Astrocyte (in vitro differentiated cells and primary cell): ENCODE results near the gene HS6ST3. TPM values are rescaled to one million over a fixed set of nuclear protein-coding genes. Genes with fewer than 3 reads are reported as not detected.

Experiments used
- DNase-seq: peaks from one replicate; pipeline ENCODE4 v3.0.0-alpha.2; 2010; ENCODE audit warnings: low read depth
- FAIRE-seq: peaks from 2 replicates; lab custom pipeline; 2011; peaks lifted over from hg19 to GRCh38; lab: Jason Lieb, UNC
- H2AFZ ChIP-seq: 2 replicates; pipeline ENCODE4 v1.6.0; 2012; ENCODE audit warnings: low read depth, low read length, inconsistent platforms
- H3K27ac ChIP-seq: 2 replicates; pipeline ENCODE4 v1.5.1; 2011; ENCODE audit warnings: low read depth, low read length, inconsistent platforms
- H3K27me3 ChIP-seq: 2 replicates; pipeline ENCODE4 v1.6.0; 2011; ENCODE audit warnings: low read length, inconsistent platforms; ENCODE audit not compliant: insufficient read depth
- H3K36me3 ChIP-seq: 2 replicates; pipeline ENCODE4 v1.5.1; 2011; ENCODE audit warnings: low read length, inconsistent platforms; ENCODE audit not compliant: insufficient read depth
- H3K4me1 ChIP-seq: 2 replicates; pipeline ENCODE4 v1.5.1; 2011; ENCODE audit warnings: low read length, inconsistent platforms; ENCODE audit not compliant: insufficient read depth
- H3K4me2 ChIP-seq: 2 replicates; pipeline ENCODE4 v1.6.0; 2012; ENCODE audit warnings: low read length, inconsistent platforms
- H3K4me3 ChIP-seq: 2 replicates; pipeline ENCODE4 v1.5.1; 2011; ENCODE audit warnings: low read depth, mild to moderate bottlenecking, low read length, inconsistent platforms; ENCODE audit not compliant: insufficient read depth
- H3K79me2 ChIP-seq: 2 replicates; pipeline ENCODE4 v1.6.0; 2012; ENCODE audit warnings: mild to moderate bottlenecking, low read length, inconsistent platforms; ENCODE audit not compliant: insufficient read depth
- H3K9ac ChIP-seq: 2 replicates; pipeline ENCODE4 v1.6.0; 2012; ENCODE audit warnings: mild to moderate bottlenecking, low read length, inconsistent platforms
- H3K9me3 ChIP-seq: 2 replicates; pipeline ENCODE4 v1.5.1; 2012; ENCODE audit warnings: low read depth, mild to moderate bottlenecking, low read length, inconsistent platforms; ENCODE audit not compliant: insufficient read depth
- H4K20me1 ChIP-seq: 2 replicates; pipeline ENCODE4 v1.6.0; 2012; ENCODE audit warnings: low read length, inconsistent platforms; ENCODE audit not compliant: insufficient read depth
- H3K27ac Mint-ChIP-seq: one replicate; pipeline ENCODE4 v1.8.0; 2021; ENCODE audit warnings: mild to moderate bottlenecking, mixed read lengths; ENCODE audit not compliant: unreplicated experiment
- H3K27me3 Mint-ChIP-seq: one replicate; pipeline ENCODE4 v1.8.0; 2021; ENCODE audit warnings: low read depth, mixed read lengths; ENCODE audit not compliant: unreplicated experiment
- H3K36me3 Mint-ChIP-seq: one replicate; pipeline ENCODE4 v1.8.0; 2021; ENCODE audit warnings: low read depth, mixed read lengths; ENCODE audit not compliant: unreplicated experiment
- H3K4me1 Mint-ChIP-seq: one replicate; pipeline ENCODE4 v1.8.0; 2021; ENCODE audit warnings: low read depth, mixed read lengths; ENCODE audit not compliant: unreplicated experiment
- H3K4me3 Mint-ChIP-seq: one replicate; pipeline ENCODE4 v1.8.0; 2021; ENCODE audit warnings: mild to moderate bottlenecking, moderate library complexity, mixed read lengths; ENCODE audit not compliant: unreplicated experiment
- H3K9me3 Mint-ChIP-seq: one replicate; pipeline ENCODE4 v1.8.0; 2021; ENCODE audit warnings: mild to moderate bottlenecking, mixed read lengths; ENCODE audit not compliant: unreplicated experiment
- EZH2 ChIP-seq: IDR thresholded peaks from 2 replicates; pipeline ENCODE4 v1.6.1; 2012; ENCODE audit warnings: mild to moderate bottlenecking, low read length, inconsistent platforms; ENCODE audit not compliant: insufficient read depth
- total RNA-seq: library from RNA; stranded (reverse); gene quantifications from 2 replicates; pipeline ENCODE4 v1.2.1, GENCODE V29; 2021
- TF ChIP-seq, protein P1 (sequence below): IDR thresholded peaks from 2 replicates; pipeline ENCODE4 v1.5.1; 2011; ENCODE audit warnings: low read depth, mild to moderate bottlenecking, inconsistent platforms, low read length, moderate library complexity; ENCODE audit not compliant: insufficient read depth

HS6ST3 gene
- total RNA-seq, 1 donor from 2014 or later = 0.07 TPM

- Histone ChIP-seq H3K9ac (no peak overlapping the region), H3K36me3 (no peaks in the 10 kb centered on the region), H3K4me1 (no peaks in the 10 kb centered on the region), H3K9me3 (no peaks in the 10 kb centered on the region), H3K27me3 (no peaks in the 10 kb centered on the region), H3K79me2 (no peaks in the 10 kb centered on the region), H4K20me1 (no peaks in the 10 kb centered on the region), H3K4me2 (no peak overlapping the region), H3K27ac (no peak overlapping the region), H2AFZ (no peak overlapping the region), H3K4me3 (no peak overlapping the region)
- DNase-seq (no peak), FAIRE-seq (no peak)
- TF ChIP-seq EZH2 = no peak
- TF ChIP-seq, protein P1, sequence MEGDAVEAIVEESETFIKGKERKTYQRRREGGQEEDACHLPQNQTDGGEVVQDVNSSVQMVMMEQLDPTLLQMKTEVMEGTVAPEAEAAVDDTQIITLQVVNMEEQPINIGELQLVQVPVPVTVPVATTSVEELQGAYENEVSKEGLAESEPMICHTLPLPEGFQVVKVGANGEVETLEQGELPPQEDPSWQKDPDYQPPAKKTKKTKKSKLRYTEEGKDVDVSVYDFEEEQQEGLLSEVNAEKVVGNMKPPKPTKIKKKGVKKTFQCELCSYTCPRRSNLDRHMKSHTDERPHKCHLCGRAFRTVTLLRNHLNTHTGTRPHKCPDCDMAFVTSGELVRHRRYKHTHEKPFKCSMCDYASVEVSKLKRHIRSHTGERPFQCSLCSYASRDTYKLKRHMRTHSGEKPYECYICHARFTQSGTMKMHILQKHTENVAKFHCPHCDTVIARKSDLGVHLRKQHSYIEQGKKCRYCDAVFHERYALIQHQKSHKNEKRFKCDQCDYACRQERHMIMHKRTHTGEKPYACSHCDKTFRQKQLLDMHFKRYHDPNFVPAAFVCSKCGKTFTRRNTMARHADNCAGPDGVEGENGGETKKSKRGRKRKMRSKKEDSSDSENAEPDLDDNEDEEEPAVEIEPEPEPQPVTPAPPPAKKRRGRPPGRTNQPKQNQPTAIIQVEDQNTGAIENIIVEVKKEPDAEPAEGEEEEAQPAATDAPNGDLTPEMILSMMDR = no peak
- peaks cover 3% of the 10 kb centered on the region for H3K4me1 Mint-ChIP-seq
- no peaks in the 10 kb centered on the region for H3K36me3 Mint-ChIP-seq
- no peak overlapping the region for H3K4me3 Mint-ChIP-seq
- H3K9me3 Mint-ChIP-seq = peaks cover 9% of the 10 kb centered on the region
- H3K27ac Mint-ChIP-seq = no peak overlapping the region
- H3K27me3 Mint-ChIP-seq = no peaks in the 10 kb centered on the region
Observed at GRCh38 chr13:96780105-96780504, 690.2 kb downstream of the HS6ST3 start.

- H3K36me3 ChIP-seq = no peaks in the 10 kb centered on the region
- TF ChIP-seq EZH2 = no peak
- TF ChIP-seq, protein P1 = no peak
- no peaks in the 10 kb centered on the region for H3K4me1 ChIP-seq
- H2AFZ ChIP-seq = no peak overlapping the region
- no peak overlapping the region for H3K27ac Mint-ChIP-seq
- H3K9ac ChIP-seq = no peak overlapping the region
- no peaks in the 10 kb centered on the region for H3K36me3 Mint-ChIP-seq
- no peaks in the 10 kb centered on the region for H3K79me2 ChIP-seq
- DNase-seq (no peak), FAIRE-seq (no peak)
- H3K4me2 ChIP-seq = no peak overlapping the region
- peaks cover 3% of the 10 kb centered on the region for H3K4me1 Mint-ChIP-seq
- H3K27ac ChIP-seq = no peak overlapping the region
- H3K9me3 ChIP-seq = no peaks in the 10 kb centered on the region
- H3K4me3 Mint-ChIP-seq = no peak overlapping the region
- peaks cover 9% of the 10 kb centered on the region for H3K9me3 Mint-ChIP-seq
- H3K4me3 ChIP-seq = no peak overlapping the region
- no peaks in the 10 kb centered on the region for H3K27me3 ChIP-seq
- no peaks in the 10 kb centered on the region for H3K27me3 Mint-ChIP-seq
- H4K20me1 ChIP-seq = no peaks in the 10 kb centered on the region
Observed at GRCh38 chr13:96781141-96781540, 691.2 kb downstream of the HS6ST3 start.

DNA sequence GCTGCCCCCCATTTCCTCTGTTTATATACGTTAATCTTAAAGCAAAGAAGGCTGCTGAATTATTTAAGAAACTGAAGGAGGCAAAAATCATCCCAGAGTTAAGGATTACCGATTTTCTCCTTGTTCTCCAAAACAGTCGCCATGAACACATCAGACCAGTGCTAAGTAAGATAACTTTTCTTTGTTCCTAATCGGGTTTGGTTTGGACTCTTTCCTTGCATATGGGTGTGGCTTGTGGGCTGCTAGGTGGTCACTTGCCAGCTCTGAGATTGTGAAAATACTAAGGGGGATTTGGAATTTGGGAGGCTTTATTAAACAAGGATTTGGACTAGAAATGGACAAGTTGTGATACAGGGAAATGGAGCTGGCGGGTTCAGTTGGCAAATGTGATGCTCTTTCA is 692.3 kb downstream of the HS6ST3 start:
- no peak for TF ChIP-seq EZH2
- TF ChIP-seq, protein P1 = no peak
- Histone ChIP-seq H3K4me2 (no peak overlapping the region), H2AFZ (no peak overlapping the region), H3K27me3 (no peaks in the 10 kb centered on the region), H3K36me3 (no peaks in the 10 kb centered on the region), H3K27ac (no peak overlapping the region), H4K20me1 (no peaks in the 10 kb centered on the region), H3K4me3 (no peak overlapping the region), H3K4me1 (no peaks in the 10 kb centered on the region), H3K79me2 (no peaks in the 10 kb centered on the region), H3K9me3 (no peaks in the 10 kb centered on the region), H3K9ac (no peak overlapping the region)
- Mint-ChIP-seq H3K4me3 (no peak overlapping the region), H3K36me3 (no peaks in the 10 kb centered on the region), H3K27me3 (no peaks in the 10 kb centered on the region), H3K27ac (no peak overlapping the region), H3K9me3 (peaks cover 9% of the 10 kb centered on the region), H3K4me1 (peaks cover 3% of the 10 kb centered on the region)
- no peak for FAIRE-seq
- no peak for DNase-seq
